Suprapubic skin (tissue), 4 donors: ENCODE data around the gene LEO1. TPM values are rescaled to one million over a fixed set of nuclear protein-coding genes. Genes with fewer than 3 reads are reported as not detected.

ENCODE experiments used
- DNase-seq, 2 donors: peaks; one replicate each; pipeline ENCODE4 v3.0.0-alpha.2; 2019; ENCODE audit warnings: low spot score in 2 of 2
- H3K27ac ChIP-seq: fragments of 200-600 bp; sonication (generic); one replicate; pipeline ENCODE4 v1.5.1; 2019
- H3K27me3 ChIP-seq: fragments of 200-600 bp; sonication (generic); one replicate; pipeline ENCODE4 v1.5.1; 2019
- H3K36me3 ChIP-seq: fragments of 200-600 bp; sonication (generic); one replicate; pipeline ENCODE4 v1.5.1; 2019
- H3K4me1 ChIP-seq: fragments of 200-600 bp; sonication (generic); one replicate; pipeline ENCODE4 v1.5.1; 2019
- H3K4me3 ChIP-seq: fragments of 200-600 bp; sonication (generic); one replicate; pipeline ENCODE4 v1.5.1; 2019; ENCODE audit warnings: mild to moderate bottlenecking
- H3K9me3 ChIP-seq: fragments of 200-600 bp; sonication (generic); one replicate; pipeline ENCODE4 v1.5.1; 2019
- CTCF ChIP-seq, 2 donors: fragments of 200-600 bp in 1 of 2; fragments of 450-650 bp in 1 of 2; sonication (generic) in 1 of 2; IDR thresholded peaks; one replicate each; pipeline ENCODE4 v1.5.1; 2016 to 2019; ENCODE audit warnings: antibody characterized with exemption in 2 of 2, mild to moderate bottlenecking in 1 of 2, moderate library complexity in 1 of 2
- EP300 ChIP-seq: sonication (generic); formaldehyde crosslinking; IDR thresholded peaks from one replicate; pipeline ENCODE4 v1.6.1; 2017; ENCODE audit warnings: antibody characterized with exemption
- POLR2A ChIP-seq, 2 donors: fragments of 450-650 bp; IDR thresholded peaks; one replicate each; pipeline ENCODE4 v1.6.1; 2017; ENCODE audit warnings: antibody characterized with exemption in 2 of 2, mild to moderate bottlenecking in 2 of 2, moderate library complexity in 2 of 2
- POLR2AphosphoS5 ChIP-seq, 3 donors: sonication (generic); formaldehyde crosslinking; IDR thresholded peaks; one replicate each; pipeline ENCODE4 v1.6.1; 2017; ENCODE audit warnings: antibody characterized with exemption in 3 of 3
- WGBS: methylation state at CpG from one replicate; pipeline ENCODE4 v1.1.5; 2018; 5-methylcytosine and 5-hydroxymethylcytosine counted together
- total RNA-seq, 4 donors: library from RNA; depleted of rRNA; stranded (reverse); fragments of >200 nt; gene quantifications; one replicate each; pipeline ENCODE4 v1.1.0, GENCODE V29; 2016

The LEO1 gene
- total RNA-seq, 4 donors from 2014 or later = 26.2 to 30.2 (median 28.4) TPM

GRCh38 chr15:51966192-51966591 is 5.4 kb downstream of the LEO1 start:
- Histone ChIP-seq H3K4me1 (peaks cover 16% of the 10 kb centered on the region), H3K27ac (no peak overlapping the region), H3K4me3 (no peak overlapping the region), H3K36me3 (peaks cover 19% of the 10 kb centered on the region), H3K9me3 (peaks cover 3% of the 10 kb centered on the region), H3K27me3 (no peaks in the 10 kb centered on the region)
- no peak for TF ChIP-seq CTCF (IDR thresholded peaks at IDR 0.05)
- no peak for TF ChIP-seq POLR2A (IDR thresholded peaks at IDR 0.05)
- TF ChIP-seq POLR2AphosphoS5 (IDR thresholded peaks at IDR 0.05) = no peak
- TF ChIP-seq EP300 = no peak
- no peak for DNase-seq
- WGBS = 82% methylated on average over 4 of the region's 4 CpGs

DNA sequence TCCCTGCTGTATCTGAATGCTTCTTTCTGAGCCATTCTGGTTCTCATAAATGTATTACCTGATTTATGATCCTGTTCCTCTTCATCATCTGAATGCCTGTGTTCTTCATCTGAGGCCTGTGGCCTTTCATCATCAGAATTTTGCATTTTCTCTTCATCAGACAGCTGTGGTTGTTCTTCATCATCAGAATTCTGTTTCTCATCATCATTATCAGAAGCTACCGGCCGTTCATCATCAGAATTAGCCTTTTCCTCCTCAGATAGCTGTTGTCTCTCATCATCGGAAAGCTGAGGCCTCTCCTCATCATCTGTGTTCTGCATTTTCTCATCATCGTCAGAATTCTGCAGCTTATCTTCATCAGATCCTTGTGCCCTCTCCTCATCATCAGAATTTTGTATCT is 5.9 kb downstream of the LEO1 start:
- Histone ChIP-seq H3K36me3 (peaks cover 24% of the 10 kb centered on the region), H3K4me1 (peaks cover 11% of the 10 kb centered on the region), H3K9me3 (peaks cover 3% of the 10 kb centered on the region), H3K27ac (no peak overlapping the region), H3K27me3 (no peaks in the 10 kb centered on the region), H3K4me3 (no peak overlapping the region)
- 71% methylated on average over 4 of the region's 4 CpGs for WGBS
- no peak for TF ChIP-seq EP300
- TF ChIP-seq POLR2AphosphoS5 (IDR thresholded peaks at IDR 0.05) = no peak
- no peak for TF ChIP-seq POLR2A (IDR thresholded peaks at IDR 0.05)
- no peak for TF ChIP-seq CTCF (IDR thresholded peaks at IDR 0.05)
- DNase-seq = no peak

DNA sequence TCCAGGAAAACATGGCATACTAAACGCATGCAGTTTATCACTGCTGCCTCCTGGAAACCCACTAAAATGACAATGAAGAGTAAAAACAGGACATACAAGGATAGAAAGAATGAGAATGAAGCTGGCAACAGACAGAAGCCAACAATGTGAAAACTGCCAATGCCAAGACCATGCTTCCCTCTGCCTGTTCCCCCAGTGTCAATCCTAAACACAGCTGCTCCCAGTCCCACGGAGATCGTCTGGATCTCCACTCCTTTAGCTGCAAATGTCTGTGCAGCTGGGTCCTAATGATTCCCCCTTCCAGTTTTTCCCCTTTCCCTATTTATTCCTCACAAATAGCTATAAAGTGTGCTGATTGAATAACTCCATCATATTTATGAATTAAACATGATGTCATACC is 16.1 kb downstream of the LEO1 start:
- WGBS = 91% methylated on average over 3 of the region's 3 CpGs
- no peaks in the 10 kb centered on the region for H3K9me3 ChIP-seq
- TF ChIP-seq EP300 = no peak
- TF ChIP-seq CTCF (IDR thresholded peaks at IDR 0.05) = no peak
- no peak for TF ChIP-seq POLR2AphosphoS5 (IDR thresholded peaks at IDR 0.05)
- no peak for TF ChIP-seq POLR2A (IDR thresholded peaks at IDR 0.05)
- H3K36me3 ChIP-seq = peaks cover 85% of the 10 kb centered on the region
- H3K27ac ChIP-seq = no peak overlapping the region
- no peaks in the 10 kb centered on the region for H3K27me3 ChIP-seq
- H3K4me3 ChIP-seq = no peak overlapping the region
- H3K4me1 ChIP-seq = no peaks in the 10 kb centered on the region
- no peak for DNase-seq

GRCh38 chr15:51952805-51953204 is 18.8 kb downstream of the LEO1 start:
- H3K27me3 ChIP-seq = no peaks in the 10 kb centered on the region
- H3K9me3 ChIP-seq = no peaks in the 10 kb centered on the region
- H3K4me3 ChIP-seq = no peak overlapping the region
- H3K27ac ChIP-seq = no peak overlapping the region
- H3K36me3 ChIP-seq = peaks cover 86% of the 10 kb centered on the region
- no peaks in the 10 kb centered on the region for H3K4me1 ChIP-seq
- WGBS = 95% methylated on average over 3 of the region's 3 CpGs
- DNase-seq = no peak
- no peak for TF ChIP-seq POLR2AphosphoS5 (IDR thresholded peaks at IDR 0.05)
- TF ChIP-seq EP300 = no peak
- TF ChIP-seq CTCF (IDR thresholded peaks at IDR 0.05) = no peak
- TF ChIP-seq POLR2A (IDR thresholded peaks at IDR 0.05) = no peak

GRCh38 chr15:51947124-51947523 is 24.5 kb downstream of the LEO1 start:
- TF ChIP-seq POLR2AphosphoS5 (IDR thresholded peaks at IDR 0.05) (no peak), POLR2A (IDR thresholded peaks at IDR 0.05) (no peak), EP300 (no peak), CTCF (IDR thresholded peaks at IDR 0.05) (no peak)
- Histone ChIP-seq H3K36me3 (peaks cover 76% of the 10 kb centered on the region), H3K4me1 (no peaks in the 10 kb centered on the region), H3K27ac (no peak overlapping the region), H3K9me3 (no peaks in the 10 kb centered on the region), H3K27me3 (no peaks in the 10 kb centered on the region), H3K4me3 (no peak overlapping the region)
- no peak for DNase-seq
- 61% methylated on average over 2 of the region's 2 CpGs for WGBS
